Measurements from ENCODE around the gene ZRANB1.

Gene ZRANB1

GRCh38 chr10:125004571-125005311 lies 62.8 kb downstream of the ZRANB1 start:
- no peak for DNase-seq (ENCODE audit: extremely low read depth in 1 of 2, low read depth in 1 of 2)

- no peak for DNase-seq (ENCODE audit: extremely low read depth in 1 of 2, low read depth in 1 of 2)
Observed at GRCh38 chr10:125005312-125006187, 63.6 kb downstream of the ZRANB1 start.

- no peak for DNase-seq (ENCODE audit: extremely low read depth in 1 of 2, low read depth in 1 of 2)
Observed at GRCh38 chr10:125006188-125006680, 64.3 kb downstream of the ZRANB1 start.

GRCh38 chr10:125006921-125007426 lies 65.1 kb downstream of the ZRANB1 start:
- DNase-seq (ENCODE audit: extremely low read depth in 1 of 2, low read depth in 1 of 2): no peak

GRCh38 chr10:125007436-125007835 lies 65.5 kb downstream of the ZRANB1 start:
- no peak for DNase-seq (ENCODE audit: extremely low read depth in 1 of 2, low read depth in 1 of 2)

- DNase-seq (ENCODE audit: extremely low read depth in 1 of 2, low read depth in 1 of 2): no peak
Observed at GRCh38 chr10:125008689-125009638, 67.0 kb downstream of the ZRANB1 start.

- DNase-seq (ENCODE audit: extremely low read depth in 1 of 2, low read depth in 1 of 2): no peak
Observed at GRCh38 chr10:125009661-125010161, 67.8 kb downstream of the ZRANB1 start.

GRCh38 chr10:125010362-125010761 lies 68.4 kb downstream of the ZRANB1 start:
- DNase-seq (ENCODE audit: extremely low read depth in 1 of 2, low read depth in 1 of 2): no peak

- DNase-seq (ENCODE audit: extremely low read depth in 1 of 2, low read depth in 1 of 2): no peak
Observed at GRCh38 chr10:125011171-125011925, 69.4 kb downstream of the ZRANB1 start.

GRCh38 chr10:125011926-125012705 lies 70.2 kb downstream of the ZRANB1 start:
- no peak for DNase-seq (ENCODE audit: extremely low read depth in 1 of 2, low read depth in 1 of 2)

- DNase-seq (ENCODE audit: extremely low read depth in 1 of 2, low read depth in 1 of 2): no peak
Observed at GRCh38 chr10:125012851-125013528, 71.1 kb downstream of the ZRANB1 start.

- DNase-seq (ENCODE audit: extremely low read depth in 1 of 2, low read depth in 1 of 2): no peak
Observed at GRCh38 chr10:125013529-125013872, 71.6 kb downstream of the ZRANB1 start.

- DNase-seq (ENCODE audit: extremely low read depth in 1 of 2, low read depth in 1 of 2): no peak
Observed at GRCh38 chr10:125014086-125014830, 72.3 kb downstream of the ZRANB1 start.

GRCh38 chr10:125014836-125015355 lies 73.0 kb downstream of the ZRANB1 start:
- no peak for DNase-seq (ENCODE audit: extremely low read depth in 1 of 2, low read depth in 1 of 2)

- DNase-seq (ENCODE audit: extremely low read depth in 1 of 2, low read depth in 1 of 2): peak in 1 of 2 donors; percentile 12
Observed at GRCh38 chr10:125015356-125015944, 73.5 kb downstream of the ZRANB1 start.

GRCh38 chr10:125016123-125016522 lies 74.2 kb downstream of the ZRANB1 start:
- no peak for DNase-seq (ENCODE audit: extremely low read depth in 1 of 2, low read depth in 1 of 2)

- DNase-seq (ENCODE audit: extremely low read depth in 1 of 2, low read depth in 1 of 2): no peak
Observed at GRCh38 chr10:125016611-125017202, 74.8 kb downstream of the ZRANB1 start.
